Uterus (tissue), 4 donors: ENCODE measurements around the gene TRIM42. TPM values are rescaled to one million over a fixed set of nuclear protein-coding genes. Genes with fewer than 3 reads are reported as not detected.

Experiments
- DNase-seq, 2 donors: peaks; one replicate each; pipeline ENCODE4 v3.0.0-alpha.2; 2019 to 2020
- H3K27ac ChIP-seq, 2 donors: fragments of 200-600 bp; sonication (generic); 1 replicate in 1 of 2; 2 replicates in 1 of 2; pipeline ENCODE4 v1.5.1; 2016 to 2018
- H3K27me3 ChIP-seq, 2 donors: fragments of 200-600 bp; sonication (generic); one replicate each; pipeline ENCODE4 v1.5.1; 2018 to 2019; ENCODE audit warnings: control low read depth in 1 of 2
- H3K36me3 ChIP-seq, 2 donors: fragments of 200-600 bp; sonication (generic); one replicate each; pipeline ENCODE4 v1.5.1; 2019; ENCODE audit warnings: control low read depth in 1 of 2
- H3K4me1 ChIP-seq, 2 donors: fragments of 200-600 bp; sonication (generic); one replicate each; pipeline ENCODE4 v1.5.1; 2018 to 2019; ENCODE audit warnings: control low read depth in 1 of 2
- H3K4me3 ChIP-seq, 2 donors: fragments of 200-600 bp; sonication (generic); 1 replicate in 1 of 2; 2 replicates in 1 of 2; pipeline ENCODE4 v1.5.1; 2018 to 2019; ENCODE audit warnings: mild to moderate bottlenecking in 1 of 2
- H3K9me3 ChIP-seq, 2 donors: fragments of 200-600 bp; sonication (generic); one replicate each; pipeline ENCODE4 v1.5.1; 2019; ENCODE audit warnings: control low read depth in 1 of 2
- CTCF ChIP-seq, 4 experiments: fragments of 200-600 bp in 2 of 4; fragments of 450-650 bp in 2 of 4; sonication (generic) in 2 of 4; IDR thresholded peaks; one replicate each; pipeline ENCODE4 v1.5.1; 2016 to 2019; ENCODE audit warnings: antibody characterized with exemption in 4 of 4, mild to moderate bottlenecking in 2 of 4, moderate library complexity in 1 of 4
- POLR2A ChIP-seq, 2 donors: fragments of 450-650 bp; IDR thresholded peaks; one replicate each; pipeline ENCODE4 v1.6.1; 2016; ENCODE audit warnings: antibody characterized with exemption in 2 of 2, mild to moderate bottlenecking in 1 of 2, moderate library complexity in 1 of 2
- intact Hi-C: fragments of 100-400 bp; cut with DNase I; formaldehyde crosslinking; loops from one replicate; pipeline ENCODE4 v1.15.1; 2023; ENCODE audit warnings: low total_unique reads
- total RNA-seq, 4 donors: library from RNA; depleted of rRNA in 3 of 4; stranded (reverse); fragments of >200 nt in 3 of 4; gene quantifications; one replicate each; pipeline versions ENCODE4 v1.1.0 to v1.2.4, GENCODE V29; 2014 to 2023
- donor health status: DM: yes; HTN: yes; CAD: no.

Gene TRIM42
- total RNA-seq, 4 donors from 2014 or later = not detected

DNA sequence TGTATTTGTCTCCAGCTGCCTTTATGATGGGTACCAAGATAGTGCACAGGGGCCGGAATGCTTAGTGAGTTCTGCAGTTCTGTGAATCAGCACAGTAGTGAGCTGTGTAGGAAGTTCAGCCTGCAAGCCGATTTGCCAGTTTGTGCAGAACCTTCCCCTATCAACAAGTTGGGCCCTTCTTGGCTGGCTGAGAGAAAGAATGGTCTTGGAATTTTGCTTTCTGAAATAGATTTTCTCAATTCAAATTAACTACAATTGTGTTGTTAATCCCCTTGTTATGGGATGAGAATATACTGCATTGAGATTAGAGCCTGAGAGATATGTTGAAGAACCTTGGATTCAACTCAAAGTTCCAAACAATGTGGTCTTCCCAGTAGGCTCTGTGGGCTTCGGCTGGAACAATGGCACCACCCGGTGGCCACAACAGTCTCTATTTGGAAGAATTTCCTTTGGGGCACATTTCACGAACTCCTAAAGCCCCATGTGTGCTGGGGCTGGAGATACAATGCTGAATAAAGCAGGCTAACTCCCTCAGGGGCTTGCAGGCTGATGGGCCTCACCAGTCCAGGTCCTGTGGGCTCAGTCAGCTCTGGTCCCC lies 59.1 kb downstream of the TRIM42 start:
- DNase-seq = peak; percentile 31 to 39
- no peaks in the 10 kb centered on the region for H3K9me3 ChIP-seq
- no peaks in the 10 kb centered on the region for H3K36me3 ChIP-seq
- intact Hi-C loops = no loop called here
- no peaks in the 10 kb centered on the region for H3K4me1 ChIP-seq
- TF ChIP-seq POLR2A (IDR thresholded peaks at IDR 0.05) (no peak), CTCF (IDR thresholded peaks at IDR 0.05) (peak; percentile 31 to 45 (median 38))
- no peak overlapping the region for H3K27ac ChIP-seq
- H3K27me3 ChIP-seq = no peaks in the 10 kb centered on the region
- no peak overlapping the region for H3K4me3 ChIP-seq

DNA sequence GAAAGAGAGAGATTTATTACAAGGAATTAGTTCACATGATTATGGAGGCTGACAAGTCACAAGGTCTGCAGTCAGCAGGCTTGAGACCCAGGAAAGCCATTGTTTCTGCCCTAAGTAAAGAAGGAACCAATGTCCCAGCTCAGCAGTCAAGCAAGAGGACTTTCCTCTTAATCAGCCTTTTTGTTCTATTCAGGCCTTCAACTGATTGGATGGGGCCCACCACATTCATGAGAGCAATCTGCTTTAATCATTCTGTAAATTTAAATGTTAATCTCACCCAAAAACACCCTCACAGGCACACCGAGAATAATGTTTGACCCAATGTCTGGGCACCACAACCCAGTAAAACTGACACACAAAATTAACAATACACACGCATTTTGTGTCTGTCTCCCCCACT lies 64.3 kb downstream of the TRIM42 start:
- no peak for DNase-seq
- no peak for TF ChIP-seq CTCF (IDR thresholded peaks at IDR 0.05)
- TF ChIP-seq POLR2A (IDR thresholded peaks at IDR 0.05) = no peak
- H3K27ac ChIP-seq = no peak overlapping the region
- no peaks in the 10 kb centered on the region for H3K4me1 ChIP-seq
- H3K4me3 ChIP-seq = no peak overlapping the region
- no peaks in the 10 kb centered on the region for H3K9me3 ChIP-seq
- no peaks in the 10 kb centered on the region for H3K27me3 ChIP-seq
- H3K36me3 ChIP-seq = no peaks in the 10 kb centered on the region
- intact Hi-C loops = no loop called here

DNA sequence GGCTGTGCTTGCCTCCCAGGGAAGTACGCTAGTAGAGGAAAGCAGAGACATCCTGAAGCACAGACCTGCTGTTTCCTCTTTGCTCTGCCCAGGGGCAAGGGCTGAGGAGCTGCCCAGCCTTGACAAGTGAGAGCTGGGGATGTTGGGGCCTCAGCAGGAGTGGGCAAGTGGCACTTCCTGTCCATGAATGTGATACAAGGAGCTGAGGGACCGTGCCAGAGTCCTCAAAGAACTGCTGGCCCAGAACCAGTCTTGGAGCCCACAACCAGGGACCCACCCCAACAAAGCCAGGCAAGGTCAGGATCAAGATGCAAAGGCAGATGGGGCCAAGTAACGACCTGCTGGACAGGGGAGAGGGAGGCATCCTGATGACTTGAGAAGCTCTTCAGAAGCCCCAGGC lies 70.3 kb downstream of the TRIM42 start:
- H3K36me3 ChIP-seq = no peaks in the 10 kb centered on the region
- TF ChIP-seq POLR2A (IDR thresholded peaks at IDR 0.05) (no peak), CTCF (IDR thresholded peaks at IDR 0.05) (no peak)
- no peaks in the 10 kb centered on the region for H3K27me3 ChIP-seq
- H3K4me1 ChIP-seq = no peaks in the 10 kb centered on the region
- intact Hi-C loops = no loop called here
- H3K9me3 ChIP-seq = no peaks in the 10 kb centered on the region
- peak overlapping the region; percentile 2 to 74 for H3K27ac ChIP-seq
- DNase-seq = no peak
- H3K4me3 ChIP-seq = no peak overlapping the region

- Histone ChIP-seq H3K4me1 (peaks cover 0 to under 1% of the 10 kb centered on the region in 2 donors), H3K4me3 (no peak overlapping the region), H3K27me3 (no peaks in the 10 kb centered on the region), H3K36me3 (no peaks in the 10 kb centered on the region), H3K27ac (peak overlapping the region in 1 of 2 donors; percentile 74), H3K9me3 (no peaks in the 10 kb centered on the region)
- peak; percentile 38 to 46 for DNase-seq
- no peak for TF ChIP-seq CTCF (IDR thresholded peaks at IDR 0.05)
- no peak for TF ChIP-seq POLR2A (IDR thresholded peaks at IDR 0.05)
- intact Hi-C loops = no loop called here
These were observed 71.0 kb downstream of the TRIM42 start for GRCh38 chr3:140748903-140749302.
